C1 segment of cervical spinal cord (tissue), 14 donors: ENCODE results near the gene OFD1.

Experiments used
- DNase-seq, 14 donors: peaks; one replicate each; lab custom pipeline; 2025; lab: John Stamatoyannopoulos, UW

OFD1 gene

GRCh38 chrX:13734278-13735172, at the start of gene OFD1, which contains the start of gene TRAPPC2:
Gene OFD1, plus strand, starts transcription at chrX:13734748. Its CDS starts 324 bp downstream, at chrX:13735072.
Gene TRAPPC2, minus strand, starts transcription at chrX:13734620. Its CDS starts 14,657 bp downstream, at chrX:13719963.
- DNase-seq, result peak; percentile 25 to 90 (median 76)

DNA sequence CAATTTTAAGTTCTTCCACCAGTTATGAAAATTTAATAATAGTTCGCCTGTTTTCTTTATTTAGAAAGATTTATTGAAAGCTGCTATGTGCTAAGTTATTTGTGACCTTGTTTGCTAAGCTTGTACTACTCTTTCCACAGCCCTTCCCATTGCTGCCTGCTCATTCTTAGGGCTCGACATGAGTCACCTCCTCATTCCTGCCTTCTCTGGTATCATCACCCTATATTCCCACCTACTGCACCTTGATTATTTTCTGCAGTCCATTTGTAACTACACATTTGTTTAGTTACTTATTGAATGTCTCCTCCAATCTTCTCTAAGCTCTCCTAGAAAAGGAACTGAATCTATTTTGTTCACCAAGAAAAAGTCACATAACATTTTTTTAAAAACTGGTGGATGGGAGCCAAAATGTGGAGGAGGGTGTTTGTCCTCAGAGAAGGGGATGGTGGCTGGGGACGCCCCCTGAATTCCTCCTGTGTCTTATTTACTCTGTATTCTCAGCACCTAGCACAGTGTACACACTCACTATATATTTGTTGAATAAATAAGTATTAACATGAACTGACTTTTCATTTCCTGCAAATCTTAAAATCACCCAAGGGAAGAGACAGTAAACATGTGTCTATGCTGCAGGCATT, 49.3 kb upstream of the OFD1 start:
- no peak for DNase-seq

DNA sequence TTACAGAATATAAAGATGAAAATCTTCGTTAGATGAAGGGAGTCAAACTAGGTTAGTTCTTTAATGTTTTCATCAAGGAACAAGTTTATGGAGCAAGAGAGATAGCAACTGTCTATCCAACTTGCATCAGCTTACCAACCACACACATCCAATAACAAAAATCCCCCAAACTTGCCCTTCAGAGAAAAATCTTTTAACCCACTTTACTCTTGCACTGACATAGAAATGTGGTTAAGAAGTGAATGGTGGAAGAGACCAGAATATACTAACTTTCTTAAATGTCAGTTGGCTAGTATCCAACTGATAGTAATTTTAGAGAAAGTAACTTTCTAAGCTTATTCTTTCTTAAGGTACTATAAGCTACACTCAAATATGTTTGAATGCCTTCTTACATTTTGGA, 47.3 kb upstream of the OFD1 start:
- DNase-seq, result no peak

DNA sequence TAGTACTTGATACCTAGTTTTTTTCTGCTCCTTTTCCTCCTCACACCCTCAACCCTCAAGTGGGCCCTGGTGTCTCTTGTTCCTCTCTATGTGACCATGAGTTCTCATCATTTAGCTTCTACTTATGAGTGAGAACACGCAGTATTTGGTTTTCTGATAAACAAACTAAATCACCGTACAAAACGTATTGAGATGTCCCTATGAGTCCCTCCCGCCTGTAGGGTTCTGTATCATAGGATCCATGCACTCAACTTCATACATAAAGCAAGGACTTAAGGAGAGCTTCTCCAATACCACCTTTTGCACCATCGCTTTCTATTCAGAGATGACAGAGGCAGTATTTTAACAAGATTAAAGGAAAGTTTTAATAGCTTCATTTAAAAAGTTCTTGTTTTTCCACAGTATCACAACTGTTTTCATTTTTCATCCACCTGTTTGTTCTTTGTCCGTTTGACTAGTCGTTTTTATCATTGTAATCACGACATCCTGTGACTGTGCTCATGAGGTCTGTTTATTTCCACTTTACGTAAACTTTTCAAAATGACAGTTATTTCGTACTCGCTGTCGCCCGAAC, 46.1 kb upstream of the OFD1 start:
- no peak for DNase-seq

DNA sequence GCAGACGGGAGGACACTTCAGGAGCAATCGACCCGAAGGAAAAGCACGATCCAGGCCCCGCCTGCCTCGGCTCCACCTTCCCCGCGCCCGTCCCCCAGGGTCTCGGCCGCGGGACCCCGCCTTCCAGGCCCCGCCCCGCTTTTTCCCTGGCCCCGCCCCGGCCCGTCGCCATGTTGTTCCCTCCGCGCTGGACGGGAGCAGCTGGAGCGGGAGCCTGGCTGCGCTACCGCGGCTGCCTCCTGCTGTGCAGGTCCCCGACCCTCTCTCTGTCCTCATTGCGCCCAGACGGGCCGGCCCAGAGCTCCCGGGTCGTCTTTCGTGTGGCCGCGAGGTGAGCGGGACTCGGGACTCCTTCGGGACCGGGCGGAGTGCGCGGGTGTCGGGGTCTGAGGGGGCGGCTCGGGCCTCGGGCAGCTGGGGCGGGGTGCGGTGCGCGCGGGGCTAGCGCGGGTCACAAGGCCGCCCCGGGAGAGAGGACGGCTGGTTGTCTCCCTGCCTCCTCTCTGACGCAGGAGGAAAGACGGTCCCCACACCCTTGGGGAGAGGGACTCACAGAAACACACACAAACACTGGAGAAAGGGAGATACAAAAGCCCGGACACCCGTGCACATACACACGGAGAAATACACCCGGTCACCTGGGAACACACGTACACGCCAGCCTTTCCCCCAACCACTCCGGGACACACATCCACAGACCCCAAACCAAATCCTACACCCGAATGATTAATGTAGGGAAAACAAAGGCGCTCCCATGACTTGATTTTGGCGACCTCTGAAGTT, 45.4 kb upstream of the OFD1 start, which contains the start of gene RAB9A:
RAB9A (plus strand) TSS at position 171 of the 783 bp plus-strand sequence. CDS start 19,619 bp downstream, outside the sequence.
- DNase-seq, result peak; percentile 3 to 83 (median 60)

- DNase-seq, result no peak
Observed at GRCh38 chrX:13689741-13690211, 44.8 kb upstream of the OFD1 start.

GRCh38 chrX:13690836-13691235, 43.7 kb upstream of the OFD1 start:
- no peak for DNase-seq

DNA sequence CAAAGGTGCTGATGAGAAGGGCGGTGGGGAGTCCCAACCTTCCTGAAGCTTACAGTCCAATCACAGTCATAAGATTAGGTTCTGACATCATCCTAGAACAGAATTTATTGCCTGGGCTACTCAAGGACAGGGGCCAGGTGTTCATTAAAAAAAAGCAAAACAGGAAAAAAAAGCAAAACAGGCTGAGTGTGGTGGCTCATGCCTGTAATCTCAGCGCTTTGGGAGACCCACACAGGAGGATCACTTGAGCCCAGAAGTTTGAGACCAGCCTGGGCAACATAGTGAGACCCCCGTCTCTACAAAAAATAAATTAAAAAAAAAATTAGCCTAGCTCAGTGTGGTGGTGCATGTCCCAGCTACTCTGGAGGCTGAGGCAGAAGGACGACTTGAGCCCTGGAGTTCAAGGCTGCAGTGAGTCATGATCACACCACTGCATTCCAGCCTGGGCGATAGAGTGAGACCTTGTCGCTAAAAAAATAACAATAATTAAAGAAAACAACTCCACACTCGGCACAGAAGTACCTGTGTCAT, 42.6 kb upstream of the OFD1 start:
- no peak for DNase-seq

- no peak for DNase-seq
Observed at GRCh38 chrX:13692771-13693231, 41.7 kb upstream of the OFD1 start.

DNA sequence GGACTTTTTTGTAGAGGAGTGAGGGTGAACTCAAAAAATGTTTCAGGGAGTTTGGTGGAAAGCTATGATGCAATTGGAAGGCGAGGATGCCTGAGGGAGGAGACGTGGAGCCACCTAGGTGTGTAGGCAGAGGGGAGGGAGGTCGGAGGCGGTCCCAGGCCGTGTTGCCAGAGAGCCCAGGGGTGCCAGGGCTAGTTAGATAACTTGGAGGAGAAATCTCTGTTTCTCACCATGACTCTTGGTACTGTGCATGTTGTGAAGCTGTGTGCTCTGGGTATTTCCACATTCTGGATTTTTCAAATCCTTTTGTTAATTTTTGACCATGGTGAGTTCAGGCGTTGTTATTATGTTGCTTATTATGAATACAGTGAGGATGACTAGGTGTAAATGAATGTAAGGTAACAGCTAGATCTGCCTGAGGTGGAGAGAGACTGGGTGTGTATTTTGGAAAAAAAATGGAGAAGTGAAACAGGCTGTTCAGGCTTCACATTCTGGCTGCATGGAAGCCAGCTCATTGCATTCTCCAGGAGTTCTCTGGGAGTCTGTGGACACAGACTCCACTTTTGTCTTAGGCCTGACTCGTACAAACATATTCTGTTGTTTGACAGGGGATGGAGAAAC, 41.1 kb upstream of the OFD1 start:
- DNase-seq, result peak in 1 of 14 donors; percentile 2

- no peak for DNase-seq
Observed at GRCh38 chrX:13694359-13694758, 40.2 kb upstream of the OFD1 start.

DNA sequence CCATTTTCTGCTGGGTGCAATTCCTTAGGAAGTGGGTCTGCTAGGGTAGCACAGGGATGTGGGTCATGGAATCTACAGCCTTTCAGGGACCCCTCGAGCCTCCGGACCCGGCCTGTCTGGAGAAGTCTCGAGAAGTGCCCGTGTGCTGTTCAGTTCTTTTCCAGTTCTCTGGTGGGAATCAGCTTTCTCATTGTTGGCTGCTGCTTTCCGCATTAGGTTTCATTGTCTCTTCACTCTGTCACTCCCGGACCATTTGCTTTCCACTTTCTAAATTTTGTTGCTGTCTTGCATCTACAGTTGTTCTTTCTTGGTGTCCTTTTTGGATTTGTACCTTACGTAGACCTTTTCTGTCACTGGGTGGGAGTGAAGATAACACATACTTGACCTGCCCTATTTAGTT, 39.6 kb upstream of the OFD1 start:
- no peak for DNase-seq

- DNase-seq, result no peak
Observed at GRCh38 chrX:13695601-13696115, 38.9 kb upstream of the OFD1 start.

- DNase-seq, result no peak
Observed at GRCh38 chrX:13697455-13697854, 37.1 kb upstream of the OFD1 start.

- DNase-seq, result no peak
Observed at GRCh38 chrX:13697976-13698375, 36.6 kb upstream of the OFD1 start.

DNA sequence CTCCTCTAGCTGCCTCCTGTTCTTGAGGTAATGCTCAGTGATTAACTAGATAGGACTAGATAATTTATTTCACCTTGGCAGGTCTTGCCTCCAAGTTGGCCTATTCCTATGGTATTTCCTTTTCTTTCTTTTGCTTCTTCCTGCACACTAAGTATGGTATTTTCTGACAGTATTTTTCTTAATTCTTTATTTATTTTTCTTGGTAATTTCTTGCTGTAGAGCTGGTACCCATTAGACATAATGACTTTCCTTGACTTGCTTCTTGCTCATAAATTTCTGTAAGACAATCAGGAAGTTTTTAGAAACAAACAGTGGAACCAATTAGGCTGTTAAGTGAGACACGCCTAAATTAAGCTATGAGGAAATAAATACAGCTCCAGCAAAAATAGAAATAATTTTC, 36.1 kb upstream of the OFD1 start:
- DNase-seq, result no peak

GRCh38 chrX:13699183-13699826, 35.2 kb upstream of the OFD1 start:
- no peak for DNase-seq

GRCh38 chrX:13700380-13700779, 34.2 kb upstream of the OFD1 start:
- DNase-seq, result no peak

- no peak for DNase-seq
Observed at GRCh38 chrX:13702111-13702789, 32.3 kb upstream of the OFD1 start.
